GM23338 (cell line): ENCODE data around the gene UBXN2A. TPM values are rescaled to one million over a fixed set of nuclear protein-coding genes. Genes with fewer than 3 reads are reported as not detected.

Experiments
- ATAC-seq: fragments of 200-7000 bp; cut with Tn5 transposase; 3 replicates; pipeline ENCODE4 v1.9.1; 2020
- DNase-seq: peaks from one replicate; pipeline ENCODE4 v3.0.0-alpha.2; 2015; ENCODE audit warnings: low spot score
- H2AFZ ChIP-seq: fragments of 200-600 bp; sonication (generic); 2 replicates; pipeline ENCODE4 v1.8.0; 2016; ENCODE audit warnings: antibody characterized with exemption, mild to moderate bottlenecking, moderate library complexity
- H3F3A ChIP-seq: fragments of 200-600 bp; sonication (generic); replicated peaks from 2 replicates; pipeline ENCODE4 v1.8.0; 2017; ENCODE audit warnings: antibody characterized with exemption, mixed run types, low read depth
- H3K27ac ChIP-seq: fragments of 200-600 bp; sonication (generic); 2 replicates; pipeline ENCODE4 v1.6.1; 2016; ENCODE audit warnings: low read depth
- H3K27me3 ChIP-seq: fragments of 200-600 bp; sonication (generic); 2 replicates; pipeline ENCODE4 v1.8.0; 2016; ENCODE audit warnings: mild to moderate bottlenecking, mixed run types, moderate library complexity; ENCODE audit not compliant: insufficient read depth
- H3K36me3 ChIP-seq: fragments of 200-600 bp; sonication (generic); 2 replicates; pipeline ENCODE4 v1.8.0; 2016; ENCODE audit warnings: mild to moderate bottlenecking; ENCODE audit not compliant: insufficient read depth
- H3K4me1 ChIP-seq: fragments of 200-600 bp; sonication (generic); 2 replicates; pipeline ENCODE4 v1.8.0; 2016; ENCODE audit warnings: mild to moderate bottlenecking, moderate library complexity; ENCODE audit not compliant: insufficient read depth
- H3K4me2 ChIP-seq: fragments of 200-600 bp; sonication (generic); 2 replicates; pipeline ENCODE4 v1.7.1; 2017; ENCODE audit warnings: mixed run types
- H3K4me3 ChIP-seq: fragments of 200-600 bp; sonication (generic); 2 replicates; pipeline ENCODE4 v1.6.1; 2016; ENCODE audit warnings: mixed run types
- H3K79me2 ChIP-seq: fragments of 200-600 bp; sonication (generic); replicated peaks from 2 replicates; pipeline ENCODE4 v1.8.0; 2017; ENCODE audit warnings: mild to moderate bottlenecking; ENCODE audit not compliant: insufficient read depth
- H3K9me2 ChIP-seq: fragments of 200-600 bp; sonication (generic); 2 replicates; pipeline ENCODE4 v1.8.0; 2017; ENCODE audit not compliant: insufficient read depth
- H4K20me1 ChIP-seq: fragments of 200-600 bp; sonication (generic); replicated peaks from 2 replicates; pipeline ENCODE4 v1.8.0; 2017; ENCODE audit warnings: mild to moderate bottlenecking; ENCODE audit not compliant: insufficient read depth
- H3K27ac Mint-ChIP-seq: 2 replicates; pipeline ENCODE4 v1.8.0; 2020; ENCODE audit warnings: inconsistent platforms, mild to moderate bottlenecking, moderate library complexity, mixed read lengths
- H3K27me3 Mint-ChIP-seq: 3 replicates; pipeline ENCODE4 v1.8.0; 2022; ENCODE audit warnings: low read depth, mild to moderate bottlenecking, moderate library complexity, mixed read lengths, inconsistent platforms; ENCODE audit not compliant: insufficient read depth, poor library complexity
- H3K36me3 Mint-ChIP-seq: 3 replicates; pipeline ENCODE4 v1.8.0; 2021; ENCODE audit warnings: low read depth, mild to moderate bottlenecking, inconsistent platforms, moderate library complexity, mixed read lengths
- H3K4me1 Mint-ChIP-seq: 3 replicates; pipeline ENCODE4 v1.8.0; 2020; ENCODE audit warnings: mild to moderate bottlenecking, inconsistent platforms, mixed read lengths
- H3K4me3 Mint-ChIP-seq: 3 replicates; pipeline ENCODE4 v1.8.0; 2021; ENCODE audit warnings: moderate library complexity, mild to moderate bottlenecking, inconsistent platforms, mixed read lengths
- H3K9me3 Mint-ChIP-seq: 3 replicates; pipeline ENCODE4 v1.8.0; 2020; ENCODE audit warnings: moderate library complexity, mild to moderate bottlenecking, inconsistent platforms, mixed read lengths
- CREB1 ChIP-seq: fragments of 250-450 bp; sonication (Bioruptor Pico); IDR thresholded peaks from 2 replicates; pipeline ENCODE4 v1.5.0; 2020; ENCODE audit warnings: low read depth, mild to moderate bottlenecking, moderate library complexity
- EZH2 ChIP-seq: fragments of 200-600 bp; sonication (generic); IDR thresholded peaks from one replicate; pipeline ENCODE4 v1.8.0; 2017; ENCODE audit warnings: antibody characterized with exemption, mild to moderate bottlenecking, low read depth; ENCODE audit not compliant: unreplicated experiment
- EZH2phosphoT487 ChIP-seq: fragments of 200-600 bp; sonication (generic); IDR thresholded peaks from one replicate; pipeline ENCODE4 v1.8.1; 2018; ENCODE audit warnings: antibody characterized with exemption; ENCODE audit not compliant: unreplicated experiment
- JUNB ChIP-seq: IDR thresholded peaks from one replicate; pipeline ENCODE4 v1.6.1; 2016; ENCODE audit warnings: antibody characterized with exemption; ENCODE audit not compliant: unreplicated experiment
- NANOG ChIP-seq: IDR thresholded peaks from 2 replicates; pipeline ENCODE4 v1.6.1; 2016; ENCODE audit warnings: antibody characterized with exemption, borderline replicate concordance
- REST ChIP-seq: IDR thresholded peaks from one replicate; pipeline ENCODE4 v1.6.1; 2018; ENCODE audit warnings: antibody characterized with exemption; ENCODE audit not compliant: unreplicated experiment
- STAT1 ChIP-seq: IDR thresholded peaks from one replicate; pipeline ENCODE4 v1.6.1; 2016; ENCODE audit warnings: antibody characterized with exemption; ENCODE audit not compliant: unreplicated experiment
- ZNF114 ChIP-seq: fragments of 250-450 bp; sonication (Bioruptor Pico); IDR thresholded peaks from 2 replicates; pipeline ENCODE4 v1.5.0; 2020; ENCODE audit warnings: mild to moderate bottlenecking, moderate library complexity
- ZNF331 ChIP-seq: fragments of 250-450 bp; sonication (Bioruptor Pico); IDR thresholded peaks from 2 replicates; pipeline ENCODE4 v1.5.0; 2020; ENCODE audit warnings: low read depth, mild to moderate bottlenecking, moderate library complexity
- polyA plus RNA-seq: library from polyadenylated mRNA; unstranded; fragments of >200 nt; fragmentation: Nextera tagmentation; extraction: Ambion mirVana; gene quantifications from 2 replicates; pipeline ENCODE4 v1.2.1, GENCODE V29; 2016
- total RNA-seq: library from RNA; depleted of rRNA; stranded (reverse); fragments of >200 nt; shearing (Covaris generic); gene quantifications from 2 replicates; pipeline ENCODE4 v1.2.3, GENCODE V29; 2014

Gene UBXN2A
- total and polyA plus RNA-seq, 2 experiments from 2014 or later: 11.5 to 12.1 TPM

GRCh38 chr2:23976883-23977282 is 36.6 kb downstream of the UBXN2A start:
- Mint-ChIP-seq H3K36me3 (peaks cover 40% of the 10 kb centered on the region), H3K4me3 (no peak overlapping the region), H3K27me3 (peaks cover 4% of the 10 kb centered on the region)

GRCh38 chr2:23988371-23988770 is 48.1 kb downstream of the UBXN2A start:
- Histone ChIP-seq H3K4me1 (peaks cover 12% of the 10 kb centered on the region; the same call in 1 of the 2 replicates), H3K27me3 (no peaks in the 10 kb centered on the region), H3K79me2 (no peaks in the 10 kb centered on the region), H3K9me2 (no peaks in the 10 kb centered on the region), H3K4me3 (no peak overlapping the region), H3F3A (0 out of 2 replicates have a peak, but pooled peaks cover 5% of the 10 kb centered on the region), H3K4me2 (no peak overlapping the region), H3K36me3 (0 out of 2 replicates have a peak, but pooled peaks cover 4% of the 10 kb centered on the region), H4K20me1 (no peaks in the 10 kb centered on the region), H2AFZ (no peak overlapping the region), H3K27ac (no peak overlapping the region)
- H3K4me3 Mint-ChIP-seq: no peak overlapping the region
- H3K4me1 Mint-ChIP-seq: peaks cover 13% of the 10 kb centered on the region
- no peaks in the 10 kb centered on the region for H3K27me3 Mint-ChIP-seq
- DNase-seq (no peak), ATAC-seq (no peak)
- H3K27ac Mint-ChIP-seq: no peak overlapping the region
- peaks cover 7% of the 10 kb centered on the region; the same call in 2 of the 3 replicates for H3K36me3 Mint-ChIP-seq
- no peaks in the 10 kb centered on the region for H3K9me3 Mint-ChIP-seq
- TF ChIP-seq EZH2 (no peak), JUNB (no peak), NANOG (no peak), EZH2phosphoT487 (no peak), ZNF114 (CRISPR knock-in tag) (no peak), CREB1 (CRISPR knock-in tag) (no peak), STAT1 (no peak)

More at GRCh38 chr2:23976883-23977282, 36.6 kb downstream of the UBXN2A start:
- no peaks in the 10 kb centered on the region for H3K4me1 ChIP-seq
- no peaks in the 10 kb centered on the region for H3K9me3 Mint-ChIP-seq
- no peak overlapping the region for H3K27ac Mint-ChIP-seq
- H4K20me1 ChIP-seq: 0 out of 2 replicates have a peak, but pooled peaks cover 4% of the 10 kb centered on the region
- TF ChIP-seq REST: no peak
- no peak for TF ChIP-seq STAT1
- no peak for TF ChIP-seq ZNF331 (CRISPR knock-in tag)
- no peak for TF ChIP-seq EZH2
- no peaks in the 10 kb centered on the region for H3K27me3 ChIP-seq
- H3K4me2 ChIP-seq: no peak overlapping the region
- no peak overlapping the region for H2AFZ ChIP-seq
- no peak overlapping the region for H3K27ac ChIP-seq
- no peaks in the 10 kb centered on the region for H3K4me1 Mint-ChIP-seq
- H3K4me3 ChIP-seq: no peak overlapping the region
- no peaks in the 10 kb centered on the region for H3K79me2 ChIP-seq
- no peak for ATAC-seq
- no peaks in the 10 kb centered on the region for H3F3A ChIP-seq
- no peak for DNase-seq
- no peaks in the 10 kb centered on the region for H3K9me2 ChIP-seq
- H3K36me3 ChIP-seq: peaks cover 4% of the 10 kb centered on the region
